ENCODE results near the gene ATP6V0D1.
A peak's percentile ranks its signal among the peaks of the same experiment; 100 is the strongest.
"Not testable (repeated sequence)": the region's sequence is repeated elsewhere in the genome, so short reads cannot be mapped to it uniquely, and the experiment has no call there.

The ATP6V0D1 gene

DNA sequence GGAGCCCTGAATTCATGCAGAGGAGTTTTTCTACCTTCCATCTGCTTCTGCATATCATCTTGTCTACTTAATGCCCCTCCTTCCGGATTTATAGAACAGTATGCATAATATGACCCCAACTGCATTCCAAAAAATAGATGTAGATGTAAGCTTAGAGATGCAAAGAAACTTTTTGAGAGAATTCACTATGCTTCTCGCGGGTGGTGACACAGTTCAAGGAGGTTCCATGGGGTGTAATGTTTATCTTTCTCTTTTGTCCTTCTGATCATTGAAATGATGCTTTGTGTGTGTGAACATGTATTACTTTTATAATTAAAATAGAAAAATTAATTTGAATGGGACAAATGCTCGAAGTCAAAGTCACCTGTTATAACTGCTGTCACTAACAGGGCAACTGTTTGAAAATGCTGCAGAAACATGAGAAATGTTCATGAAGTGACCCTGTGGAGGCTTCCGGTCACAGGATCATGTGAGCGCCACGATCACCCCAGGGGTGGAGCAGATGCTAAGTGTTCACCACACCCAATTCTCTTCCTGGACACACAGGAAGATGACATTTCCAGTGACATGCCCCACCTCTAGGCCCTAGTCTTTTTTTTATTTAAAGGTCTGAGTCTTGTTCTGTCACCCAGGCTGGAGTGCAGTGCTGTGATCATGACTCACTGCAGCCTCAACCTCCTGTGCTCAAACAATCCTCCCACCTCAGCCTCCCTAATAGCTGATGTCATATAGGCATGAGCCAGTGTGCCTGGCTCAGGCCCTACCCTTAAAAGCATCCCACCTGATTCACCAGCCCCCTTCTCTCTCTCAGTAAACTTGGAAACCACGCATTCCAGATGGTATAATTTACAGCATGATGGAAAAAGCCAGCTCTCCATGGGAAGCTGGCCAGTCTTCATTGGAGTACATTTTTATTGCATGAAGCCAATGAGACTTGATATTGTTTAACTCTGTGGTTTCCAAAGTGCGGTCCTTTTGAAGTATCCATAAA is 23.4 kb upstream of the ATP6V0D1 start:
- H3K4me3 ChIP-seq (ENCODE audit: low read depth, low read length), result no peak overlapping the region

DNA sequence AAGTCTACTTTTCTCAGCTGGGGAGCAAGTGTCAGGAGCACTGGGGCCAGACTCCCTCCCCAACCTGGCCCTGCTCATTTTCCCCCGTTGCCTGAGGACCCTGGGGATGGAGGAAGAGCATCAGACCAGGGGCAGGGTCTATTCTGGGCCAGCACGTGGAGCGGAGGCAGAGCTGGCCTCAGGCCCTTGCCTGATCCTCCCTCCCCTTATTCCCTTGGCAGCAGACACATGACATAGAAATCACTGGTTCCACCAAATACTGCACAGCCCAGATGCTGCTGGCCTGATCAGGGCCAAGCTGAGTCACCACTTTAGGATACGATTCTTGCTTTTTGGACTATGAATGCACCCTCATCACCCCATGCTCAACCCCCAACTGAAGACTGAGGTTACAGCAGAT is 18.1 kb upstream of the ATP6V0D1 start:
- no peak overlapping the region for H3K4me3 ChIP-seq (ENCODE audit: low read depth, low read length)

DNA sequence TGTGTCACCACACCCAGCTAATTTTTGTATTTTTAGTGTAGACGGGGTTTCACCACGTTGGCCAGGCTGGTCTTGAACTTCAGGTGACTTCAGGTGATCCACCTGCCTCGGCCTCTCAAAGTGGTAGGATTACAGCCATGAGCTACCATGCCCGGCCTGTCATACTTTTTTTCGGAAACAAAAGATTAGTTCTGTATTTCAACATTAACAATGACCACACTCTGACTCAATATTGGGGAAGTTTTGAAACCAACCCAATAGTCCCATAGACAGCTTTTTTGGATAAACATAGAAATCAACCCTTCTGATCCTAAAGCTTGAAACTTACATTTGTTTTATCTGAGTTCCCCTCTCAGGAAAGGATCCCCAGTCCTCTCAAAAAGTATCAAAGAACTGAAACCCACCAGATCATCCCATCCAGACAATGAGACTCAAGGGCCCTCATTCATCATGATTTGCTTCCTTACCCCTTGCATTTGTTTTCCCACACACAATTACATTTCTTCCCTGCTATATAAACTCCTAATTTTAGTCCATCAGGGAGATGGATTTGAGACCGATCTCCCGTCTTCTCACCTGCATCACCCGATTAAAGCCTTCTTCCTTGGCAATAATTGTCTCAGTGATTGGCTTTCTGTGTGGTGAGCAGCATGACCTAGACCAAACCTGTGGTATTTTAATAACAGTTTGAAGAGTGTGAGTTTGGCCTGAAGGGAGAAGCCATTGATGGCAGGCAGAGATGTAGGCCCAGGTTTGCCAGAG is 9.6 kb upstream of the ATP6V0D1 start:
- H3K4me3 ChIP-seq (ENCODE audit: low read depth, low read length), result no peak overlapping the region

DNA sequence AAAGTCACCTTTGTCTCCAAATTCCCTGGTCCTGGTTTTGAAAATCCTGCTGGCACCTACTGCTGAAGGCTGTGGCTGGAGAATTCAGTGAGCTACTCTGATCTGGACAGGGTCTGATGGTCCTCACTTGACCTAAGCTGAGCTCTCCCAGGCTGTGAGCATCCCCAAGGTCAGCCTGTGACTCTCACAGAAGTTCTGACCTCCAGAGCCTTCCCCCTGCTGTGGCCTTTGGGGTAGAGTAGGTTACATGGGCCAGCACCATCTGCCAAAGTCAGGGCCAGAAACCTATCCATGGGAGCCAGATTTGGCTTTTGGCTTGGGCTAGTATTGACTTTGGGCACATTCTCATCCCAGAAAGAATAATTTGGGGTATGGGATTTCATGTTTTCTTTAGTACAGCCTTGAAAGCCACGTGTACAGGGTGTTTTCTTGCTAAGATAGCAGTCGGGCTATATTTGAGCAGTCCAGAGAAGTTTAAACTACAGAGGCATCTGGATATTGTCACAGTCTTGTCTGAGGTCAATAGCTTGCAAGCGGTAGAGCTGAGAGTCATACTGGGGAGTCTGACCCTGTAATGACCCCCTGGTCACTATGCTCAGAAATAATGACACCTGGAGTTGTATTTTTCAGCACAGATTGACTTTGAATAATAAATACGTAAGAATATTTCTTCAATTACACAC is 8.6 kb upstream of the ATP6V0D1 start:
- no peak overlapping the region for H3K4me3 ChIP-seq (ENCODE audit: low read depth, low read length)

DNA sequence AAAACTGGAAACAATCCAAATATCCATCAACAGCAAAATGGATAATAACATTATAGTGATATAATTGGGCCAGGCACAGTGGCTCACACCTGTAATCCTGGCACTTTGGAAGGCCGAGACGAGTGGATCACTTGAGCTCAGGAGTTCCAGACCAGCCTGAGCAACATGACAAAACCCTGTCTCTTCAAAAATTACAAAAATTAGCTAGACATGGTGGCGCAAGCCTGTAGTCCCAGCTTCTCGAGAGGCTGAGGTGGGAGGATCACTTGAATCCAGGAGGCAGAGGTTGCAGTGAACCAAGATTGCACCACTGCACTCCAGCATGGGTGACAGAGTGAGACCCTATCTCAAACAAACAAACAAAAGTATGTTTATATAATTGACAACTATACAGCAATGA is 6.6 kb upstream of the ATP6V0D1 start:
- not testable (repeated sequence) for H3K4me3 ChIP-seq (ENCODE audit: low read depth, low read length)

DNA sequence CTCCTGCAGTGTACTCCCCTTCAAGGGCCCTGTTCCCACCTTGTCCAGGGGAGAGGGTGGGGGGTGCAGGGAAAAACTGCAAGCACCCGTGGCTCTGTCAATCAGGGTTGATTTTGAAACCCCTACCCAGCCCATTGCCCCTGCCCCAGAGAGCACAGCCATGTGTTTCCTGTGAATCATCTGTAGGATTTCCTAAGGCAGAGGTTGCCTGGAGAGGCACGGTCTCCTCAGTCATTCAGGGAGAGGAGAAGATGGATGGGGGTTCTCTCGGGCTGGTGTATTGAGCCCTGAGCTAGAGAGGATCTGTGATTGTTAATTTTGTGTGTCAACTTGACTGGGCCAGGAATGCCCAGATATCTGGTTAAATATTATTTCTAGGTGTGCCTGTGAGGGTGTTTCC is 5.8 kb upstream of the ATP6V0D1 start:
- no peak overlapping the region for H3K4me3 ChIP-seq (ENCODE audit: low read depth, low read length)

DNA sequence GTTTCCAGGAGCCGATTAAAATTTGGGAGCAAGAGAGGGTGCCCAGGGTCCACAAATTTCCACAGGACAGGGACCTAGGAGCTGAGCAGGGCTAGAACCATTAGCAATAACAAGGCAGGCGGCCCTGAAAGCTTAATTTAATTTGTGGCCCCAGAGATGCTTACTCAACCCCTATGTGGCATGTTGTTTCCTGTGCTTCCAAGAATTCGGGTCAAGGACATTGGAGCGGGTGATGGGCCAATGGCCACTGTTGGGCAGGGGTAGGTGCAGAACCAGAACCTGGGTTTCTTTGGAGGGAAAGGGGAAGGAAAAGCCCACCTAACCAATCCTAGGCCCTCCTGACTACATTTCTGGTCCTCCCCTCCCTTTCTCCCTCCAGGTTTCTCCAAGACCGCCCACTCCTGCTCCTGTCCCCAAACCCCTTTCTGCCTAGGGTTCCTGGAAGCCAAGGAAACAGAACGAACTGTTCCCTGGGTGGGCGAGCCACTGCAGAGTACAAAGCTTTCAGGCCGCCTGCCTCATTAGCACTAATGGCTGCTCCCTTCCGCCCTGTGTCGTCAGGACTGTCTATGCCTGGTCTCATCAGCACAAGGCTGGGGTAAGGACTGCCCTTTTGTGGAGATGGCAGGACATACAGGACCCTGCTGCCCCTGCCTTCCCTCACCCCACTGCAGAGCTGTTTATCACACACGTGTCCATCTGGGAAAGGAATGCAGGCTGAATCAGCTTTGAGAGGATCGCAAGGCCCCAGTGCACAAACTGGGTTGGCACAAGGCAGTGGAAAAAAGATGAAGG is 3.0 kb upstream of the ATP6V0D1 start:
- H3K4me3 ChIP-seq (ENCODE audit: low read depth, low read length), result no peak overlapping the region

DNA sequence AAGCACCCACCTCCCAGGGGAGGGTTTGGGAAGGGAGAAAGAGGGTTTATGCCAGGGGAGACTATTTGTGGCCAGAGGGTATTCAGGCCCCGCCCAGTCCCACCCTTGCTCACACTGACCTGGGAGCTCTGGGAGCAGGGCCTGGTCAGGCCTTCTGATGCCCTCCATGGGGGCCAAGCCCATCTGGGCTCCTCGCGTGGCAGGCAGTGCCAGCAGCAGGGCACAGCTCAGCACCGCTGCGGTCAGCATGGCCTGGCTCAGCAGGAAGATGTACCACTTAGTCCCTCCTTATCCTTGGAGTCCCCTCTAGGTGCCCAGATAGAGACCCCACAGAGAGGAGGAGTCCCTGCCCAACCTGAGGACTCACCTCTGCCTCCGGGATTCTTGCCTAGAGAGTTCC is 2.2 kb upstream of the ATP6V0D1 start, which contains the start of gene AGRP:
Gene AGRP (minus strand): TSS at position 398 of the 400 bp plus-strand sequence. CDS start 149 bp downstream, at position 249.
- no peak within 1 kb of the TSS for H3K4me3 ChIP-seq (ENCODE audit: low read depth, low read length)

DNA sequence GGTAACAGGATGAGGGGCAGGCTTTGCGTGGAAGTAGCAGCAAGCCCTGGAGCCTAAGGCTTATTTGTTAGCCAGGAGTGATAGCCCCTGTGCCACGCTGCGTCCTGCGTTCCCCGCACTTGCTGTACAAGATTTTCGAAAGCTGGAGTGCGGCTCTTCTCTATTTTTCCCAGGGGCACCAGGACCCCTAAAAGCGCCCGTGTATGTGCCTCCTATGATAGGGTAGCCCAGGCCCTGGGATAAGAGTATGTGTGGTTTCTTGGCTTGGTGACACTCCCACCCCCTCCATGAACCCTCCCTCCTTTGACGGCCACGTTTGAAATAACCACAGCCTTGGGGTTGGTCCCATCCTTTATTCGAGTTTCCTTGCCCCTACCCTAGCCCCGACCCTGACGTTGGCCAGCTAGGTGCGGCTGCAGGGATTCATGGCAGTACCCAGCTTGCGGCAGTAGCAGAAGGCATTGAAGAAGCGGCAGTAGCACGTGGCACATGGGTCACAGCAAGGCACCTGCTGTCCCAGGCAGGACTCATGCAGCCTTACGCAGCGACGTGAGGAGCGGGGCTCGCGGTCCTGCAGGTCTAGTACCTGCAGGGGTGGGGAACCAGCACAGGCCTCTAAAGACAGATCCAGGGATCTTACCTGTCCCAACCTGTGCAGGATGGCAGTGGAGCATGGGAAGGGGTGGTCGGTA is 1.4 kb upstream of the ATP6V0D1 start:
- no peak overlapping the region for H3K4me3 ChIP-seq (ENCODE audit: low read depth, low read length)

DNA sequence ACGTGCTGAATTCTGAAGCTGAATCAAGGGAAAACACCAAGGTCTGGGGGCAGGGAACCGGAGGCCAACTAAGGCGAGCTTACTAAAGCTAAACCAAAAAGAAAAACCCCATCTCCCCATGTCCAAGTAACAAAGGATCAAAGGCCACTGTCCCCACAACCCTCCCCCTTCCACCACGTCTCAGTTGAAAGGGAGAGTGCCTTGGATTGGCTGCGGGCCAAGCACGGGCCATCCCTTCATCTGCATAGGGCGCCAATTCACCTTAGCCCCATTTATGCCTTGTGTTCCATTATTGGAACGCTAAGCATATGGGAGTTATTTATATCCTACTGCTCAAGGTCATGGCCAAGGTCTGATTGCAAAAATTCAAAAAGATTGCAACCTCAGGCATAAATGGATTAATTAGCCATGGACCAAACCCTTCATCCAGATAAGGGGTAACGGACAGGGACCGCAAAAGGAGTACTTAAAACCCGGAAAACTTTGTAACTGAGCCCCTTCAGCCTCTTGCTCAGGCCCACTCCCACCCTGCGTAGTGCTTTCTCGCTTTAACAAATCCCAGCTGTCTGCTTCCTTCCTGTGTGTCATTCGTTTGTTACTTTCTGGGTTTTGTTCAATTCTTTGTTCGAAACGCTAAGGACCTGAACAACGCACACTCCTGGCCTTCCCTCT is 740 bp upstream of the ATP6V0D1 start:
- peak overlapping the region; percentile 25 for H3K4me3 ChIP-seq (ENCODE audit: low read depth, low read length)

DNA sequence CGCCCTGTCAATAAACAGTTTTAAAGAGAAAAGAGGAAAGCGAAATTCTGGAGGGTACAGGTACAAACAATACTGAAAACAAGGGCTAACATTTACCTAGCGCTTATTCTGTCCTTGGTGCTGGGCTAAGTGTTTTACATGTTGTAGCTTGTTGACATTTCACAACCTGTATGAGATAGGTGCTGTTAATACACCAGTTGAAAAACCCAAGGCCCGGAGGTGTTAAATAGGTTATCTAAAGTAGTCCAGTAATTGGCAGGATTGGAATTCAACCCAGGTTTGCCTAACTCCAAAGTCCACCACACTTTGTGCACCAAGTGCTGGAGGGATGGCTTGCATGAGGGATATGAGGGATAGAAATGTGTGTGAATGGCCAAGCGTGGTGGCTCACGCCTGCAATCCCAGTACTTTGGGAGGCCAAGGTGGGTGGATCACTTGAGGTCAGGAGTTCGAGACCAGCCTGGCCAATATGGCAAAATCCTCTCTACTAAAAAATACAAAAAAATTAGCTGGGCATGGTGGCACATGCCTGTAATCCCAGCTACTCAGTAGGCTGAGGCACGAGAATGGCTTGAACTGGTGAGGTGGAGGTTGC is 2.9 kb downstream of the ATP6V0D1 start:
- H3K4me3 ChIP-seq (ENCODE audit: low read depth, low read length), result no peak overlapping the region

DNA sequence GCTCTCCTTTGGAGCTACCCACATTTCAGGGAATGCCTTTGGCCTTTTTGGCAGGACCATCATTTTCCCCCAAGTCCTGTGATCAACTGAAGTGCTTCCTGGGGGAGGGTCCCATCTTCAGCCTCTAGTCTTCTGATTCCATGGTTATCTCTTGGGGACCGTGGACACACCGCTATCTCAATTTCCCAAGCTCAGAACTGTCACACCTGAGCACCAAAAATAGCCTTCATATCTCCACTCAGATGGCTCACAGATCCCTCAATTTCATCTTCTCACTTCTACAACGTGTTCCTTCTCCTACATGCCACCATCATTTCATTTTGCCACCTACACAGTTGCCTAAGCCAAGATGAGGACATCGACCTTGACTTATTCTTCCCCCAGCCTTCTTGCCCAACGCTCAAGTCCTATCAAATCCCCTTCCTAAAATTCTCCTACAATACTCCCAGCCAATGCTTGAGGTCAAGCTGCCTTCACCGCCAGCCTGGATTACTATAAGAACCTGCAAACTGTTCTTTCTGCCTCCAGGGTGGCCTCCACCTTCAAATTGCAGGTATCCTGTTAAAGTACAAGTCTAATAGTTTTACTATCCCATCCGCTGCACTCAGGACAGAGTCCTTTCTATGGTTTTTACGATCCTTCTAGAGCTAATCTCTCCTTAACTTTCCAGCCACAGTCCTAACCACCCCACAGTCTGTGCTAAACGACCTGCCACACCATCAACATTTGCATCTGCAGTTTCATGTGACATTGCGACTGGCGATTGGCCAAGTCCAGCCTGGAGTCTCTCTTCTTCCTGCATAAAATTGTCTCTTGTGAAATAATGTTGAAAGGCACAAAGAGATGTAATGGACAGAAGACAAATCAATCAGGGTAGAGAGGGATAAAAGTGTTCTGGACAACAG is 6.2 kb downstream of the ATP6V0D1 start:
- no peak overlapping the region for H3K4me3 ChIP-seq (ENCODE audit: low read depth, low read length)

DNA sequence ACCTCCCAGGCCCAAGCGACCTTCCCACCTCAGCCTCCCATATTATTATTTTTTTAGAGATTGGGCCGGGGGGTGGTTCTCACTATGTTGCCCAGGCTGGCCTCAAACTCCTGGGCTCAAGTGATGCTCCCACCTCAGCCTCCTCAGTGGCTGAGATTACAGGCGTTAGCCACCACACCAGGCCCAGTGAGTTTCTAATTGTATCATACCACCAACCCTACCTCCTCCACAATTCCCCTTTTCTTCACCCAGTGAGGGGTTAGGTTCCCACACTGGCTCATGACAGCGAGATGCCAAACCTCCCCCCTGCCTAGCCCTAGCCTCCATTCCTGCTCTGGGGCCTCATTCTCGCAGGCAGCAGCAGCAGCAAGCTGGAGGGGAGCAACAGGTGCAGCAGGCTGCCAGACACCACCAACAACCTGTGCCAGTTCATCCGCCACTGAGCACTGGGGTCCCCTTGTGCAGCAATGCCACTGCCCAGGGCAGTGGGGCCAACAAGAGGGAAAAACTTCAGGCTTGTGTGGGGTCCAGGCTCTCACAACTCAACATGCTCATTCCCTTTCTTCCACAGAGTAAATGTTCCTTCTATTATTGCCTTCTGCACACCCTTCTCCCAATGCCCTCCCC is 9.1 kb downstream of the ATP6V0D1 start:
- no peak overlapping the region for H3K4me3 ChIP-seq (ENCODE audit: low read depth, low read length)

DNA sequence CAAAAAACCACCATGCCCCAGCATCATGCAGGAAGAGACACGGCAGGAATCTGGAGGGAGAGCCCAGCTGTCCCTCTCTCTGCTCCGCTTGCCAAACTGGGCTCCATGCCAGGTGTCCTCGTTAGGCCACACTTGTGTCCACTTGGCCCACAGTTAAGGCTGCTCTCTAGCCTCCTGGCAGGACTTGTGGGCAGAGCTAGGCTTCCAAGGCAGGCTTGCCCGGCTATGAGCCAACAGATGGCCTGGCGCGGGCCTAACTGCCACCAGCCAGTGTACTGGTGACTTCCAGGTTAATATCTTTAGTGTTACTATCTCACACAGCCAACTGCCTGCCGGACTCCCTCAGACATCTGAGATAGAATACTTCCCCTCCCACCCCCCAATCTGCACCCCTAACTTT is 10.6 kb downstream of the ATP6V0D1 start:
- H3K4me3 ChIP-seq (ENCODE audit: low read depth, low read length), result no peak overlapping the region

DNA sequence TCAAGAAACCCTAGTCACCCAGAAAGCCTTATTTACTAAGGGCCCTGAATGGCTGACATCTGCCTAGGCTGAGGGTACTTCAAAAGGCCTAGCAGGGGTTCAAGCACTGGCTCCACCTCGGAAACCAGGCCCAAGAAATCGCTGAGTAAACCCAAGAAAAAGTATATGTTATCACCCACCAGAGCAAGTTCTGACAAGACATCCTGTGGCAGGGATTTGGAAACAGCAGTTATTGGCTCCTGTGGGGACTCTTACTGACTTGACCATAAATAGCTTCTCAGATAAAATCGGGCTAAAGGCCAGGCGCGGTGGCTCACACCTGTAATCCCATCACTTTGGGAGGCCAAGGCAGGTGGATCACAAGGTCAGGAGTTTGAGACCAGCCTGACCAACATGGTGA is 12.2 kb downstream of the ATP6V0D1 start:
- H3K4me3 ChIP-seq (ENCODE audit: low read depth, low read length), result no peak overlapping the region

DNA sequence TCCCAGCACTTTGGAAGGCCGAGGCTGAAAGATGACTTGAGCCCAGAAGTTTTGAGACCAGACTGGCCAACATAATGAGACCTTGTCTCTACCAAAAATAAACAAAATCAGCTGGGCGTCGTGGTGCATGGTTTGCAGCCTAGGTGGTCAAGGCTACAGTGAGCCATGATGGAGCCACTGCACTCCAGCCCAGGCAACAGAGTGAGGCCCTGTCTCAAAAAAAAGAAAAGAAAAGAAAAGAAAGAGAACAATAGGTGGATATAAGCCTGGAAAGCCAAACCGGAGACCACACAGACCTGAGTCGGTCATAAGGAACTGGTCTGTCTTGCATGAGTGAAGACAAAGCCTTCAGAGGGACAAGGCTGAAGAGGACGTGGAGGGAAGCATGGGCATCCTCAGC is 14.4 kb downstream of the ATP6V0D1 start:
- no peak overlapping the region for H3K4me3 ChIP-seq (ENCODE audit: low read depth, low read length)

DNA sequence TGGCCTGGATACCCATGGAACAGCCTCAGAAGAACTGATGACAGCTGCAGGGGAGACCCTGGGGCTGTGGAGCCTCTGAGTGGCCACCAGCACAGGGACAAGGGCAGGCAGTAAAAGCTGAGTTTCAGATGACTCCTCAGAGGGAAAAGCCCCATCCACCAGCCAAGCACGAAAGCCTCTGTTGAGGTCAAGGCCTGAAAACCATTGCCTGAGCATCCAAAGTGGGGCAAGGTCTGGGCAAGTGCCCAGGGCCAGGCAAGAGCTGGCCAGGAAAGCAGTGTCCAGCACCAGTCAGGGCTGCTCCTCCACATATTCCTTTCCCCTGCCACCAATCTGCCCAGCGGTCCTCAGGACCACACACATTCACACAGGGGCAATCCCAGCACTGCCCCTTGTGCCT is 16.4 kb downstream of the ATP6V0D1 start:
- H3K4me3 ChIP-seq (ENCODE audit: low read depth, low read length), result no peak overlapping the region

DNA sequence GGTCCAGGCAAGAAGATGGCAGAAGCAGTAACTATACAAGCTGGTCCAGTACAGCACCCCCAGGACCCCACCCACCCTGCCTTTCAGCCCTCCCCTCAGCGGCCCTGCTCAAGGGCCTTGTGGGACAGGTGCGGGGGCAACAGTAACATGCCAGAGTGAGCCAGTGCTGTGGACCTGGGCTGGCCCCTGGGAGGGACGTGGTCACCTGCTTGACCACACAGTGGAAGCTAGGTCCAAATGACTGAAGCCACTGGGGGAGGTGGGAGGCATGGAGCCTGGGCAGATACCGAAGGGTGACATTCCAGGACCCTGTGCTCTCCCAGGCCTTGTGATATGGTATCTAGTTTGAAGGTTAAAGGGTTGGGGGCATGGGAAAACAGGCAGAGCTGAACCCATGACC is 17.3 kb downstream of the ATP6V0D1 start:
- H3K4me3 ChIP-seq (ENCODE audit: low read depth, low read length), result no peak overlapping the region
